Activated naive CD4-positive, alpha-beta T cell treated with anti-CD3 and anti-CD28 coated beads, Interleukin-2, amount 10 ng/mL, durations not matched to agents 7 days and 5 days (primary cell): ENCODE data around the gene GABRE.
A peak's percentile ranks its signal among the peaks of the same experiment; 100 is the strongest.

Experiments used
- CTCF ChIA-PET: fragments of 350-600 bp; sonication (Branson Sonifier 250); formaldehyde crosslinking; loops from one replicate; lab custom pipeline; 2021; ENCODE audit warnings: antibody characterized with exemption; lab: Charles Lee
- DNase-seq: peaks from one replicate; pipeline ENCODE4 v3.0.0-alpha.2; 2020
- H3K27ac Mint-ChIP-seq: one replicate; pipeline ENCODE4 v1.8.0; 2021; ENCODE audit warnings: mild to moderate bottlenecking, moderate library complexity, mixed read lengths
- H3K27me3 Mint-ChIP-seq: one replicate; pipeline ENCODE4 v1.8.0; 2021; ENCODE audit warnings: mild to moderate bottlenecking, mixed read lengths
- H3K36me3 Mint-ChIP-seq: one replicate; pipeline ENCODE4 v1.8.0; 2021; ENCODE audit warnings: mixed read lengths
- H3K4me1 Mint-ChIP-seq: one replicate; pipeline ENCODE4 v1.8.0; 2021; ENCODE audit warnings: mixed read lengths
- H3K4me3 Mint-ChIP-seq: one replicate; pipeline ENCODE4 v1.8.0; 2021; ENCODE audit warnings: mild to moderate bottlenecking, moderate library complexity, mixed read lengths
- H3K9me3 Mint-ChIP-seq: one replicate; pipeline ENCODE4 v1.8.0; 2021; ENCODE audit warnings: mixed read lengths

GABRE gene

GRCh38 chrX:151974336-151975227 lies at the start of gene GABRE:
Gene GABRE, minus strand, starts transcription at chrX:151974676. Its CDS starts 51 bp downstream, at chrX:151974625.
- Mint-ChIP-seq H3K27ac (no peak within 1 kb of the TSS), H3K9me3 (no peaks in the 10 kb centered on the region), H3K27me3 (peaks cover 27% of the 10 kb centered on the region), H3K4me1 (no peaks in the 10 kb centered on the region), H3K4me3 (no peak within 1 kb of the TSS), H3K36me3 (no peaks in the 10 kb centered on the region)
- peak; percentile 23 for DNase-seq
- CTCF ChIA-PET: no interaction called here

- no peaks in the 10 kb centered on the region for H3K9me3 Mint-ChIP-seq
- no peak overlapping the region for H3K4me3 Mint-ChIP-seq
- H3K27me3 Mint-ChIP-seq: no peaks in the 10 kb centered on the region
- H3K36me3 Mint-ChIP-seq: no peaks in the 10 kb centered on the region
- no peaks in the 10 kb centered on the region for H3K4me1 Mint-ChIP-seq
- no peak for DNase-seq
- CTCF ChIA-PET: no interaction called here
- no peak overlapping the region for H3K27ac Mint-ChIP-seq
Measured at GRCh38 chrX:152020888-152021287, 46.4 kb upstream of the GABRE start.

- CTCF ChIA-PET: no interaction called here
- DNase-seq: no peak
- no peaks in the 10 kb centered on the region for H3K4me1 Mint-ChIP-seq
- no peak overlapping the region for H3K27ac Mint-ChIP-seq
- no peaks in the 10 kb centered on the region for H3K9me3 Mint-ChIP-seq
- H3K4me3 Mint-ChIP-seq: no peak overlapping the region
- H3K36me3 Mint-ChIP-seq: no peaks in the 10 kb centered on the region
- H3K27me3 Mint-ChIP-seq: no peaks in the 10 kb centered on the region
Measured at GRCh38 chrX:151999813-152000212, 25.3 kb upstream of the GABRE start.

- Mint-ChIP-seq H3K27me3 (no peaks in the 10 kb centered on the region), H3K4me1 (no peaks in the 10 kb centered on the region), H3K4me3 (no peak overlapping the region), H3K36me3 (no peaks in the 10 kb centered on the region), H3K9me3 (no peaks in the 10 kb centered on the region), H3K27ac (no peak overlapping the region)
- DNase-seq: no peak
- CTCF ChIA-PET: no interaction called here
Measured at GRCh38 chrX:151997539-151997938, 23.1 kb upstream of the GABRE start.

- H3K4me3 Mint-ChIP-seq: no peak overlapping the region
- no peaks in the 10 kb centered on the region for H3K27me3 Mint-ChIP-seq
- DNase-seq: no peak
- H3K36me3 Mint-ChIP-seq: no peaks in the 10 kb centered on the region
- no peaks in the 10 kb centered on the region for H3K4me1 Mint-ChIP-seq
- CTCF ChIA-PET: no interaction called here
- no peaks in the 10 kb centered on the region for H3K9me3 Mint-ChIP-seq
- no peak overlapping the region for H3K27ac Mint-ChIP-seq
Measured at GRCh38 chrX:151996347-151996746, 21.9 kb upstream of the GABRE start.

GRCh38 chrX:151994476-151994875 lies 20.0 kb upstream of the GABRE start:
- no peaks in the 10 kb centered on the region for H3K27me3 Mint-ChIP-seq
- H3K4me3 Mint-ChIP-seq: no peak overlapping the region
- no peak for DNase-seq
- CTCF ChIA-PET: no interaction called here
- H3K9me3 Mint-ChIP-seq: no peaks in the 10 kb centered on the region
- no peaks in the 10 kb centered on the region for H3K36me3 Mint-ChIP-seq
- no peaks in the 10 kb centered on the region for H3K4me1 Mint-ChIP-seq
- no peak overlapping the region for H3K27ac Mint-ChIP-seq

- H3K4me1 Mint-ChIP-seq: no peaks in the 10 kb centered on the region
- H3K27me3 Mint-ChIP-seq: no peaks in the 10 kb centered on the region
- H3K9me3 Mint-ChIP-seq: peaks cover 2% of the 10 kb centered on the region
- H3K4me3 Mint-ChIP-seq: no peak overlapping the region
- DNase-seq: no peak
- H3K36me3 Mint-ChIP-seq: no peaks in the 10 kb centered on the region
- CTCF ChIA-PET: no interaction called here
- no peak overlapping the region for H3K27ac Mint-ChIP-seq
Measured at GRCh38 chrX:151988706-151989299, 14.3 kb upstream of the GABRE start.

GRCh38 chrX:151987108-151987507 lies 12.6 kb upstream of the GABRE start:
- no peaks in the 10 kb centered on the region for H3K4me1 Mint-ChIP-seq
- CTCF ChIA-PET: no interaction called here
- peaks cover 2% of the 10 kb centered on the region for H3K9me3 Mint-ChIP-seq
- no peaks in the 10 kb centered on the region for H3K36me3 Mint-ChIP-seq
- H3K27ac Mint-ChIP-seq: no peak overlapping the region
- no peak for DNase-seq
- no peaks in the 10 kb centered on the region for H3K27me3 Mint-ChIP-seq
- no peak overlapping the region for H3K4me3 Mint-ChIP-seq

- Mint-ChIP-seq H3K9me3 (peaks cover 2% of the 10 kb centered on the region), H3K4me3 (no peak overlapping the region), H3K4me1 (no peaks in the 10 kb centered on the region), H3K27me3 (no peaks in the 10 kb centered on the region), H3K27ac (no peak overlapping the region), H3K36me3 (no peaks in the 10 kb centered on the region)
- no peak for DNase-seq
- CTCF ChIA-PET: no interaction called here
Measured at GRCh38 chrX:151985955-151986354, 11.5 kb upstream of the GABRE start.

- H3K27ac Mint-ChIP-seq: no peak overlapping the region
- no peaks in the 10 kb centered on the region for H3K27me3 Mint-ChIP-seq
- H3K9me3 Mint-ChIP-seq: peaks cover 2% of the 10 kb centered on the region
Measured at GRCh38 chrX:151985531-151985930, 11.1 kb upstream of the GABRE start.

GRCh38 chrX:151984902-151985301 lies 10.4 kb upstream of the GABRE start:
- no peak overlapping the region for H3K4me3 Mint-ChIP-seq
- H3K27me3 Mint-ChIP-seq: no peaks in the 10 kb centered on the region
- DNase-seq: no peak
- H3K9me3 Mint-ChIP-seq: peaks cover 2% of the 10 kb centered on the region
- H3K36me3 Mint-ChIP-seq: no peaks in the 10 kb centered on the region
- no peaks in the 10 kb centered on the region for H3K4me1 Mint-ChIP-seq
- CTCF ChIA-PET: no interaction called here
- H3K27ac Mint-ChIP-seq: no peak overlapping the region

More at GRCh38 chrX:151985531-151985930, 11.1 kb upstream of the GABRE start:
- no peak for DNase-seq
- Mint-ChIP-seq H3K36me3 (no peaks in the 10 kb centered on the region), H3K4me3 (no peak overlapping the region), H3K4me1 (no peaks in the 10 kb centered on the region)
- CTCF ChIA-PET: no interaction called here

GRCh38 chrX:151984328-151984727 lies 9.9 kb upstream of the GABRE start:
- no peak overlapping the region for H3K27ac Mint-ChIP-seq
- H3K9me3 Mint-ChIP-seq: peaks cover 2% of the 10 kb centered on the region
- H3K27me3 Mint-ChIP-seq: no peaks in the 10 kb centered on the region
- H3K36me3 Mint-ChIP-seq: no peaks in the 10 kb centered on the region
- DNase-seq: no peak
- CTCF ChIA-PET: no interaction called here
- H3K4me3 Mint-ChIP-seq: no peak overlapping the region
- no peaks in the 10 kb centered on the region for H3K4me1 Mint-ChIP-seq

- Mint-ChIP-seq H3K4me3 (no peak overlapping the region), H3K27me3 (no peaks in the 10 kb centered on the region), H3K36me3 (no peaks in the 10 kb centered on the region), H3K4me1 (no peaks in the 10 kb centered on the region), H3K27ac (no peak overlapping the region), H3K9me3 (peaks cover 2% of the 10 kb centered on the region)
- CTCF ChIA-PET: no interaction called here
- DNase-seq: no peak
Measured at GRCh38 chrX:151983186-151983585, 8.7 kb upstream of the GABRE start.

GRCh38 chrX:151982222-151982621 lies 7.7 kb upstream of the GABRE start:
- CTCF ChIA-PET: no interaction called here
- no peak for DNase-seq
- no peak overlapping the region for H3K27ac Mint-ChIP-seq
- H3K27me3 Mint-ChIP-seq: no peaks in the 10 kb centered on the region
- no peaks in the 10 kb centered on the region for H3K36me3 Mint-ChIP-seq
- no peaks in the 10 kb centered on the region for H3K4me1 Mint-ChIP-seq
- no peak overlapping the region for H3K4me3 Mint-ChIP-seq
- peaks cover under 1% of the 10 kb centered on the region for H3K9me3 Mint-ChIP-seq

GRCh38 chrX:151981129-151981528 lies 6.7 kb upstream of the GABRE start:
- Mint-ChIP-seq H3K27ac (no peak overlapping the region), H3K36me3 (no peaks in the 10 kb centered on the region), H3K4me1 (no peaks in the 10 kb centered on the region), H3K4me3 (no peak overlapping the region), H3K9me3 (no peaks in the 10 kb centered on the region), H3K27me3 (no peaks in the 10 kb centered on the region)
- CTCF ChIA-PET: no interaction called here
- DNase-seq: no peak
